Endothelial cell of umbilical vein (primary cell): ENCODE data around the gene CGNL1. TPM values are rescaled to one million over a fixed set of nuclear protein-coding genes. Genes with fewer than 3 reads are reported as not detected.

Source experiments
- BruUV-seq: library from RNA; stranded (reverse); fragments of 400-500 nt; replicated peaks from 2 replicates; lab custom pipeline; 2021; lab: Mats Ljungman, UMichigan
- CTCF ChIA-PET: fragments of 300-600, 350-600 bp; sonication (Branson Sonifier 250); formaldehyde crosslinking; loops from one replicate; lab custom pipeline; 2021; ENCODE audit warnings: antibody characterized with exemption, inconsistent platforms; lab: Charles Lee
- POLR2A ChIA-PET: fragments of 300-600, 350-600 bp; sonication (Branson Sonifier 250); formaldehyde crosslinking; loops from one replicate; lab custom pipeline; 2021; ENCODE audit warnings: antibody characterized with exemption, inconsistent platforms; lab: Charles Lee
- DNase-seq: peaks from one replicate; pipeline ENCODE4 v3.0.0-alpha.2; 2011; ENCODE audit warnings: low read depth, low spot score
- FAIRE-seq: peaks from 2 replicates; lab custom pipeline; 2011; peaks lifted over from hg19 to GRCh38; lab: Jason Lieb, UNC
- H2AFZ ChIP-seq: 2 replicates; pipeline ENCODE4 v1.6.0; 2012; ENCODE audit warnings: low read depth, low read length, control low read depth, inconsistent platforms
- H3K27ac ChIP-seq: 2 replicates; pipeline ENCODE4 v1.5.1; 2011; ENCODE audit warnings: low read depth, mild to moderate bottlenecking, control low read depth, low read length, moderate library complexity; ENCODE audit not compliant: insufficient read depth
- H3K27me3 ChIP-seq, 2 experiments: 2 replicates each; pipeline versions ENCODE4 v1.6.0 to v1.6.1; 2011; ENCODE audit warnings: low read length in 2 of 2, mixed read lengths in 1 of 2; ENCODE audit not compliant: control insufficient read depth in 2 of 2, insufficient read depth in 2 of 2
- H3K36me3 ChIP-seq, 2 experiments: 2 replicates in 1 of 2; 3 replicates in 1 of 2; pipeline ENCODE4 v1.5.1; 2011; ENCODE audit warnings: low read length in 2 of 2, mild to moderate bottlenecking in 1 of 2, moderate library complexity in 1 of 2; ENCODE audit not compliant: control insufficient read depth in 2 of 2, insufficient read depth in 2 of 2; ENCODE audit errors: extremely low read depth in 1 of 2
- H3K4me1 ChIP-seq: 3 replicates; pipeline ENCODE4 v1.5.1; 2011; ENCODE audit warnings: mild to moderate bottlenecking, low read length; ENCODE audit not compliant: control insufficient read depth, insufficient read depth; ENCODE audit errors: extremely low read depth
- H3K4me2 ChIP-seq: 2 replicates; pipeline ENCODE4 v1.6.1; 2011; ENCODE audit warnings: low read length, control low read depth, mixed read lengths; ENCODE audit not compliant: insufficient read depth
- H3K4me3 ChIP-seq, 3 experiments: fragments of 200-600 bp in 1 of 3; sonication (generic), shearing (Covaris generic) in 1 of 3; replicated peaks in 1 of 3; 2 replicates each; pipeline ENCODE4 v1.5.1; 2011 to 2016; ENCODE audit warnings: control low read depth in 3 of 3, low read length in 3 of 3, mild to moderate bottlenecking in 2 of 3, inconsistent platforms in 1 of 3, low read depth in 1 of 3, moderate library complexity in 1 of 3; ENCODE audit not compliant: insufficient read depth in 1 of 3
- H3K79me2 ChIP-seq: 2 replicates; pipeline ENCODE4 v1.6.0; 2012; ENCODE audit warnings: low read length, inconsistent platforms; ENCODE audit not compliant: control insufficient read depth, insufficient read depth
- H3K9ac ChIP-seq: replicated peaks from 2 replicates; pipeline ENCODE3; 2011; ENCODE audit warnings: low read length, control low read depth; ENCODE audit not compliant: insufficient read depth; ENCODE audit errors: extremely low read depth
- H3K9me1 ChIP-seq: replicated peaks from 3 replicates; pipeline ENCODE4 v1.6.0; 2011; ENCODE audit warnings: mild to moderate bottlenecking, low read length; ENCODE audit not compliant: control insufficient read depth, insufficient read depth; ENCODE audit errors: extremely low read depth
- H3K9me3 ChIP-seq: replicated peaks from 2 replicates; pipeline ENCODE4 v1.5.1; 2012; ENCODE audit warnings: low read length, inconsistent platforms; ENCODE audit not compliant: control insufficient read depth, insufficient read depth
- H4K20me1 ChIP-seq: replicated peaks from 2 replicates; pipeline ENCODE3; 2011; ENCODE audit warnings: mild to moderate bottlenecking, low read length; ENCODE audit not compliant: control insufficient read depth, insufficient read depth; ENCODE audit errors: extremely low read depth
- CTCF ChIP-seq, 2 donors: IDR thresholded peaks; 1 replicate in 1 of 2; 2 replicates in 1 of 2; pipeline ENCODE4 v1.5.1; 2011; ENCODE audit warnings: low read length in 2 of 2, mild to moderate bottlenecking in 2 of 2, moderate library complexity in 2 of 2, control low read depth in 1 of 2, inconsistent platforms in 1 of 2, low read depth in 1 of 2; ENCODE audit not compliant: insufficient read depth in 1 of 2; ENCODE audit errors: extremely low read depth in 1 of 2
- EZH2 ChIP-seq: IDR thresholded peaks from 2 replicates; pipeline ENCODE4 v1.6.1; 2012; ENCODE audit warnings: borderline replicate concordance, low read depth, mild to moderate bottlenecking, moderate library complexity, low read length, inconsistent platforms; ENCODE audit not compliant: severe bottlenecking
- FOS ChIP-seq: IDR thresholded peaks from 2 replicates; pipeline ENCODE4 v1.6.1; 2011; ENCODE audit warnings: mild to moderate bottlenecking, low read length, moderate library complexity, borderline replicate concordance; ENCODE audit not compliant: insufficient read depth
- GATA2 ChIP-seq: IDR thresholded peaks from 2 replicates; pipeline ENCODE4 v1.7.0; 2011; ENCODE audit warnings: low read depth, mild to moderate bottlenecking, moderate library complexity, mixed read lengths, low read length; ENCODE audit not compliant: insufficient read length, insufficient read depth
- JUN ChIP-seq: IDR thresholded peaks from 2 replicates; pipeline ENCODE4 v1.6.1; 2011; ENCODE audit warnings: borderline replicate concordance, low read depth; ENCODE audit not compliant: insufficient read length, insufficient read depth
- MAX ChIP-seq: IDR thresholded peaks from 2 replicates; pipeline ENCODE4 v1.6.1; 2011; ENCODE audit not compliant: insufficient read depth, insufficient read length
- MYC ChIP-seq: IDR thresholded peaks from one replicate; pipeline ENCODE4 v1.6.1; 2011; ENCODE audit warnings: mild to moderate bottlenecking, low read depth, low read length
- POLR2A ChIP-seq: IDR thresholded peaks from 2 replicates; pipeline ENCODE4 v1.6.1; 2012; ENCODE audit warnings: low read depth, mild to moderate bottlenecking, control low read depth, low read length
- POLR2AphosphoS5 ChIP-seq: IDR thresholded peaks from 2 replicates; pipeline ENCODE4 v1.6.1; 2012; ENCODE audit warnings: low read depth, mild to moderate bottlenecking, control low read depth, low read length, moderate library complexity; ENCODE audit not compliant: insufficient read depth
- dilution Hi-C: fragments of 300-500 bp; cut with MboI; formaldehyde crosslinking; loops from one replicate; pipeline ENCODE4 v1.15.0; 2019; ENCODE audit warnings: low sequenced_read_pairs; ENCODE audit not compliant: extremely low pct_ligation_motif_present
- intact Hi-C: fragments of 100-400 bp; cut with micrococcal nuclease; formaldehyde crosslinking; loops from one replicate; pipeline ENCODE4 v1.10.0; 2022
- polyA plus RNA-seq, 4 experiments: library from polyadenylated mRNA; depleted of rRNA in 3 of 4; stranded (reverse) in 3 of 4; unstranded in 1 of 4; fragments of >200 nt; gene quantifications; 2 replicates each; pipeline versions ENCODE4 v1.2.1 to v1.2.3, GENCODE V29; 2011 to 2012; ENCODE audit warnings: missing spikeins in 1 of 4
- total RNA-seq: library from RNA; stranded (reverse); gene quantifications from 2 replicates; pipeline ENCODE4 v1.2.3, GENCODE V29; 2021

CGNL1 gene
- total and polyA plus RNA-seq, 2 donors (not counting 3 experiments of a cell fraction or from before 2014, with no cell fraction given): 6.9 to 27.1 TPM

- Histone ChIP-seq H3K9me3 (no peaks in the 10 kb centered on the region), H3K4me1 (peaks cover 20% of the 10 kb centered on the region), H3K27ac (no peak overlapping the region), H2AFZ (no peak overlapping the region), H3K9me1 (no peaks in the 10 kb centered on the region), H3K36me3 (no peaks in the 10 kb centered on the region), H3K27me3 (no peaks in the 10 kb centered on the region), H3K9ac (no peak overlapping the region), H4K20me1 (no peaks in the 10 kb centered on the region), H3K4me3 (no peak overlapping the region), H3K79me2 (no peaks in the 10 kb centered on the region), H3K4me2 (no peak overlapping the region)
- dilution Hi-C loops (no loop called here), intact Hi-C loops (no loop called here)
- DNase-seq (peak; percentile 93), FAIRE-seq (peak; percentile 94)
- CTCF ChIA-PET: interaction anchor here (1.1 kb wide), 1 partner anchor 42 kb away, joined by 3 read pairs; no protein-coding TSS in a partner anchor
- BruUV-seq: no TSS peak
- TF ChIP-seq FOS (no peak), EZH2 (no peak), MYC (no peak), POLR2AphosphoS5 (peak; percentile 37), CTCF (IDR thresholded peaks at IDR 0.05; ENCODE audit: extremely low read depth in 1 of 2, insufficient read depth in 1 of 2, low read depth in 1 of 2, low read length in 2 of 2) (no peak), POLR2A (peak; percentile 42), MAX (no peak), GATA2 (peak; percentile 18), JUN (peak; percentile 27)
- POLR2A ChIA-PET: interaction anchor here (0.8 kb wide), 1 partner anchor 12 kb away, joined by 3 read pairs; no protein-coding TSS in a partner anchor
Measured at GRCh38 chr15:57566834-57567233, 190.5 kb downstream of the CGNL1 start.
